HG03575 (cell line): ENCODE measurements around the gene TLK2.

Experiments used
- ATAC-seq: cut with Tn5 transposase; IDR thresholded peaks from one replicate; pipeline ENCODE4 v1.9.1; 2021; ENCODE audit not compliant: unreplicated experiment, insufficient number of reproducible peaks, low FRiP score; ENCODE audit errors: extremely low read depth

The TLK2 gene

DNA sequence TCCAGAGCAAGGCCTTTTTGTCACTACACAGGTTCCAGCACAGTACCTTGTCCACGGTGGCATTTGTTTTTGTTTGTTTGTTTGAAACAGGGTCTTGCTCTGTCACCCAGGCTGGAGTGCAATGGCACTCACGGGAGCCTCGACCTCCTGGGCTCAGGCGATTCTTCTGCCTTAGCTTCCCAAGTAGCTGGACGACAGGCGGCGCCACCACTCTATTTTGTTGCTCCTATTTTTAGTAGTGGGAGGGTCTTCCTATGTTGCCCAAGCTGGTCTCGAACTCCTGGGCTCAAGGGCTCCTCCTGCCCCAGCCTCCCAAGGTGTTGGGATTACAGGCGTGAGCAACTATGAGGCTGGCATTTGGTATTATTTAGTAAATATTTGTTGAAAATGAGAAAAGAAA, 159.2 kb downstream of the TLK2 start:
- no peak for ATAC-seq

DNA sequence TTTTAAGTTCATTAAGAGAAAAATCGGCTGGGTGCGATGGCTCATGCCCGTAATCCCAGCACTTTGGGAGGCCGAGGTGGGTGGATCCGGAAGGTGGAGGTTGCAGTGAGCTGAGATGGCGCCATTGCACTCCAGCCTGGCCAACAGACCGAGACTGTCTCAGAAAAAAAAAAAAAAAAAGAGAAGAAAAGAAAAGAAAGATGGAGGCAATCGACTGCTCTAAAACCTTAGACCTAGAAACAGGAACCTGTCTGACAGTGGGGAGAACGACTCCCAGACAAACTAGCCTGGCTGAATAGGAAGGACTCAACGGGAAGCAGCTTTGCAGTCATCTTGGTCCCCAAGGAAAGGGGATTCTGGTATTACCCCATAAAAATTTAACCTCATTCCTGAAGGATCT, 162.5 kb downstream of the TLK2 start:
- no peak for ATAC-seq

DNA sequence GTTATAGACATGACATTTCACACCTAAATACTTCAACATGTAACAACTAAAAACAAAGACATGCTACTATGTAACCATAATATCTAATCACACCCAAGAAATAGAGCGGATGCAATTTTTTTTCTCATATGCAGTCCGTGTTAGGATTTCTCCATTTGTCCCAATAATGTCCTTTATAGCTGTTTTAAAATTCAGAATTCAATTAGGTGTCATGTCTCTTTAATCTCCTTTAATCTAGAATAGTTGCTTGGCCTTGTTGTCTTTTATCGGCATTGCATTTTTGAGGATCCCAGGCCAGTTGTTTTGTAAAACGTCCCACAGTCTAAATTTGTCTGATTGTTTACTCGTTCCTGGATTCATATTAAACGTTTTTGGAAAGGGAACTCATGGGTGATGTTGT, 163.3 kb downstream of the TLK2 start:
- no peak for ATAC-seq

DNA sequence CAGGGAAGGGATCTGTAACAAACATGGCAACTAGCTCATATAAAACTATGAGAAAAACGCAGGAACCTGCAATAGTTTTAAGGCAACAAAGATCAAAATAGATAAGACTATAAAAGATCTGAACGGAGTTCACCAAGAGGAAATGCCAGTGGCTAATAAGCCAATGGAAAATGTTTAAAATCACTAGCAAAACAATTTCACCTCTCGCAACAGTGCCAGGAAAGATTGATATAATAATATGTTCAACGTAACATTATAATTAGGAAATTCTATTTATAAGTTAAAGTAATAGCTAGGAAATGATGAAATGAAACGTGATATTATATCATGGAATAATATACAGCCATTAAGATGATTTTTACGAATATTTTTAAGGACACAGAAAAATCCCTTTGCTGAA, 164.9 kb downstream of the TLK2 start:
- no peak for ATAC-seq

DNA sequence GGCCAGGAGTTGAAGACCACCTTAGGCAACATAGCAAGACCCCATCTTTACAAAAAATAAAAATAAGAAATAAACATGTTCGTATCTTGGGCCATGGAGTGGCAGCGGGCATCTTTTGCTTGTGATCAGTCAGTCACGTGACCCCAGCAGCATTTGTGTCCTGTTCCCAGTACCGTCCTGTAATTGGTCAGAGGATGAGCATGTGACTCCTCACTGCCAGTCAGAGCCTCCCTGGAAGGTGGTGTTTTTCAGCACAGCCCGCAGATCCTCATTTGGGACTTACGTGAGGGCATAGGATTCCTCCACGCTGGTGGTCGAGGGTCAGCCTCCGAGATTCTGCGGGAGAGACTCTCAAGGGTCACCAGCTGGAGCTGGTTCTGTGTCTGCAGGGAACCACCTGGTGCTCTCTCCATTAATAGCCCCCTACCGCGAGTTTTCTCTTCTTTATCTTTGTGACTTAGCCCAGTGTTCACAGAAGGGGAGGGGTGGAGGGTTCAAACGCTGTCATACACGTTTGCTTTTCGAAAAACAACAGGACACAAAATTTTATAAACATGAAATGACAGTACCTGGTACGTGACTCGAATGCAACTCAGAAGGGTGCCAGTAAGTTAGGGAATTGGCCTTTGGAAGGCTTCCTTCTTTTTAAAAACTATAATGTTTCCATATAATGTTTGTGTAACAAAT, 166.0 kb downstream of the TLK2 start:
- ATAC-seq: no peak

DNA sequence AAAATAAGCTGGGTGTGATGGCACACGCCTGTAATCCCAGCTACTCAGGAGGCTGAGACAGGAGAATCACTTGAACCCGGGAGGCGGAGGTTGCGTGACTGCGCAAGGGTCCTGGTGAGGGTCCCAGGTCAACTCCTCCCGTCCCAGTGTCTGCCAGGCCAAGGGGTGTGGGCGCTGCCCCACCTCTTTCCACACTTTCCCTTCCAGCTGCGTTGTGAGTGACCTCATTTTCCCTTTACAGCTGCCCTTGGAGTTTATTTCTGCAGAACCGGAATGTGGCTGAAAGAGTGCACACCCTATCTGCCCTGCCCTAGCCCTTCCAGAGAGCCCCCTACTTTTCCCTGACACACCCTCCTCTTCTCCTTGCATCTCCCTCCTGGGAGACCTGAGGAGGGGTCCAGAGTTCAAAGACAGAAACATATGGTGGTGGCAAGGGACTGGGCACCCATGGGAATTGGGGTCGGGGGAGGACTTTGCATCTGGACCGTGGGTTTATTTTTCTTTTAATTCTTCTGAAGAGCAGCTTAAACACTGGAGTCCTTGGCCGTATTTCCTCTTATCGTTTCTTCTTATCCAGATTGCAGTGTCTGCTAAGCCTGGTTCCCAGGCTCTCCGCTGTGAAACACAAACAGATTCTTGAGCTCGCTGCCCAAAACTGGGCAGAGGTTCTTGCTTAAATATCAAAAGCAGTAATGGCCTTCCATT, 169.8 kb downstream of the TLK2 start:
- ATAC-seq: no peak

DNA sequence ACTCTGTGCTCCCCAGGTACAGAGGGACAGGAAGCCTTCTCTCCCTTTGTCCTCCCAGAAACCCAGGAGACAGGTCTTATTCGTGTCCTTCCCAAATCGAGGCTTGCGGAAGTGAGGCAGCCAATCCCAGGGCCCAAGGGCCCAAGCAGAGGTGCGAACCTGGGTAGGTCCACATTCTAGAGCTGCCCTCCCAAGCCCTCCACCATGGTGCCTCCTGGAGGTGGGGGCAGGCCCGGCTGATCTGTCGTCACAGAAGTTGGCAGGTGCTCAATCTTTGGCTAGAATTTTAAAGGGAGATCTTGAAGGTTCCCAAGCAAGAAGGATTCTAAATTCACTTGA, 170.3 kb downstream of the TLK2 start:
- no peak for ATAC-seq

DNA sequence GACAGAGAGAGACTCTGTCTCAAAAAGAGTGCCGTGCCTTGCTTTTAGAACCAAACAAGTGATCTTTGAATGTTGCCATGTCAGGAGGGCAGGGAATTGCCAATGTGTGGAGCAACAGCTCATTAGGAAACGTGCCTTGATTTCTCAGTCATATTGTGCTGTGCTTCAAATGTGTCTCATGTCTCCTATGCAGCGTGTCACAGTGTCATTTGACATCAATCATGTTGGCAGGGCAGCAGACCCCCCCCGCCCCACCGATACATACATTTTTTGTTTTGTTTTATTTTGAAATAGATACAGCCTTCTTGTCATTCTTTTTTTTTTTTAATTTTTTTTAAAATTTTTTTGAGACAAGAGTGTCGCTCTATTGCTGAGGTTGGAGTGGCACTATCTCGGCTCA, 170.9 kb downstream of the TLK2 start:
- no peak for ATAC-seq

DNA sequence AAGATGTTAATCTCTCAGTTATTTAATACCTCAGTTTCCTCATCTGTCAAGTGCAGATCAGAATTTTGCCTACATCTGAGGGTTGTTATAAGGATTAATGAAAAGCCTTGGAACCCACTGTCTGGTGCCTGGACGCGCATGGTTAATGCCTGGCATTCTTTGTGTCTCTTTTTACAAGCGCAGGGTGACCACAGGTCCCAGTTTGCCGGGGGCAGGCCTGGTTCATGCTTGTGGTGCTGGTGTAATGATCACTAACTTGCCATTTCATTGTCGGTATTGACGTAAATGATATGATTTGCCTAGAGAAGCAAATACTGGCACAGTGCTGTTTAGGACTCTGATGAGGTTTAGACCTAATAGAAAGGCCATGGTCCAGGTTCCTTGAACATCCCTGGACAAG, 172.0 kb downstream of the TLK2 start:
- no peak for ATAC-seq

DNA sequence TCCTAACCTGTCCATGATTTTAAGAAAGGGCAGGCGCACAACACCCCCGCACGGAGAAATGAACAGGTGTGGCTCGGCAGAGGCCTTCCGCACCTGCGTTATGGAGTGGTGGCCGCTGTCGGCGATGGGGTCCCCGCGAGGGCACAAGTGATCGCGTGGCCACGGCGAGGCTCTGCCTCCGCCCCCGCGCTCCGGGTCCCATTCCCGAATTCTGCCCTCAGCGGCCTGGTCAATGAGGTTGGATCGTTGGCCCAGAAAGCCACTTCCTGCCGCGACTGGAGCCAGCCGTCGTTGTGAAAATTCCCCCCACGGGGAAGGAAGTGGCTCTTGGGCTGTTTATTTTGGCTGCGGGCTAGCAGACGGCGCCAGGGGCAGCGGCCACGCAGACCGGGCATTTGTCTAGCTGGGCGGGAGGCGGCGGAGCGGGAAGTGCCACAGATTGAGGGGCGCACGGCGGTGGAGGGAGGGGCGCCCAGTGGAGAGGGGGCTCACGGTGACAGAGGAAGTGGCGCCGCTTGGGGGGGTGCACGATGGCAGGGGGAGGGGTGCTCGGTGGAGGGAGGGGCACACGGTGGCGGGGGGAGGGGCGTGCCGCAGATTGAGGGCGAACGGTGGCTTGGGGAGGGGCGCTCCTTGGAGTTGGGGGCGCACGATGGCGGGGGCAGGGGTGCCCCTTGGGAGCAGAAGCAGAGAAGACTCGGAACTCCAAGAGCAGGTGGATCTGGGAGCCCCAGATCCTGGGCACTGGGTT, 173.8 kb downstream of the TLK2 start:
- ATAC-seq: no peak

DNA sequence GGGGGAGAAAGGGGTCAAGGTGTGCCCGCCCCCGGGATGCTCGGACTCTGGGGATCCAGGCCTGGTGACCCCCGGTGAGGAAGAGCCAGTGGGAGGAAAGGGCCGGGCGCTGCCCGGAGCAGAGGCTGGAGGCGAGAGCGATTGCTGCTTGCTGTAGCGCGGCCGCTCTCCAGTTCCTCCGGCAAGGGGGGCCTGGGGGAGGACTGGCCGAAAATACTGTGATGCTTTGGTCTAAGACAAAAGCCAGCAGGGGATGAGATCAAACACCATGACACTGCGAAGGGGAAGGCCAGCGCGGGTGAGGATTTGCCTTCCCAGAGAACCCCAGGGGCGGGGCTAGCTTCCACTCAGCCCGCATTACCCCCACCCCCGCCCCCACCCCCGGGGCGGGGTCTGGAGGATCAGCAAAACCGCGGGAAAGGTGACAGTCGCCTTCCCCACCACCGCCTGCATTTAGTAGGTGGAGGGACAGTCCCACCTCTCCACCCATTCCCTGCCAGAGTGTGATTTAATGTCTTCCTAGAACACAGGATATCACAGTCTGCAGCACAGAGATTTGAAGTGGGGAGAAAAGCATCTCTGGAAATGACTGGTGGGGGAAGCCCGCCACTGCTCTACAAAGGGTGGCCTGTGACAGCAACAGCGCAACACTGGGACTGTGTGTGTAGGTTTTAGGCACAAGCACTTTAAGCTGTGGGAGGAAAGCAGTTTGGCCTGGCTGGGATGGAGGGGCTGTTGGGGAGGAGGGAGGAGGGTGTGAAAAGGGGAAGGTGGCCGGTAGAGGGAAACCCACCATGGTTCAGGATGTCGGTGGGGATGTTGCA, 174.6 kb downstream of the TLK2 start:
- peak; percentile 82 for ATAC-seq

DNA sequence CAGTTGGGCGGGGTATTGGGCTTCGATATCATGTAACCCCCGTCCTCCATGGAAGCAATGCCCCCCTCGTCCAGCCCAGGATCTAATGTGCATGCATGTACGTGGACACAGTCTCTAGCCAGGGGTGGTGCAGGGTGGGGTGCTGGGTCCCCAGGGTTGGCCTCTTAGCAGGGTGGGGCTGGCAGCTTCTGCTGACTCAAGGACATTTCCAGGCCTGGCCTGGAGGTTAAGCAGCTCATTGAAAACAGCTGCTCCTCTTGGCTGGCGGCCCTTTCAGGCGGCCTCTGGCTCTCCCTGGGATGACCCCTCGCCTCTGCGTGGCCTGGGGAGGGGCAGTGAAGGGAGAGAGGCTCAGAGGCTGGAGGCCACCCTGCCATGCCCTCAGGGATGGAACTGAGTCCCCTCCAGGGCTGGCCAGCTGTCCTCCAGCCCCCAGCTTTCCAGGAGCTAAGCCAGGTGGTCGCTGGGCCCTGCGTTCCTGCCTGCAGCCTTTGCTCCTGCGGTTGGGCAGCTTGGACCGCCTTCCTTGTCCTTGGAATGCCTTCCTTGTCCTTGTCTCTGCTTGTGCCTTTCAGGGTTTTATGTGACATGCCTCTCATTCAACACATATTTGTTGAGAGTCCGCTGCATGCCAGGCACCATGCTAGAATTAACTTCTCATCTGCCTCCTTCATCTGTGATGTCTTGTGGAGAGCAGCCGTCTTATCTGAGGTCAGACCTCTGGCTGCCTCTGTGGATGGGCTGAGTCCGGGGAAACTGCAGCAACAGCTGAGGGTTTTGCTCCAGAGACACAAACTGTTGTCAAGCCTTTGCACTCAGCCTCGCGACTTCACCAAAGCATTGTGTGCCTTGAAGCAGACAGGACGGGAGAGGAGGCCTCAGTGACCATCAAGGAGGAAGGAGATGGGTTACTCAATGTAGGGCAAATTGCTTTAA, 175.5 kb downstream of the TLK2 start:
- no peak for ATAC-seq

DNA sequence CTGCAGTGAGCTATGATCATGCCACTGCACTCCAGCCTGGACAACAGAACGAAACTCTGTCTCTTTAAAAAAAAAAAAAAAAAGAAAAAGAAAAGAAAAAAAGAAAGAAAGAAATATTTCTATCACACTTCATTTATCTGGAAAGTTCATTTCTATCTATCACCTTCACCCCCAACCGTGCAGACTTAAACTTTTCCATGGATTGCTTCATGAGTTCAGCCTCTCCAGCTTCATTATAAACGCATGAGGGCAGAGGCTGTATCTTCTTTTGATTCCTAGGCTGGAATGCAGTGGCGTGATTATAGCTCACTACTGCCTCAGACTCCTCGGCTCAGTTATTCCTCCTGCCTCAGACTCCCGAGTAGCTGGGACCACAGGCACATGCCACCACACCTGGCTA, 177.0 kb downstream of the TLK2 start:
- ATAC-seq: no peak

DNA sequence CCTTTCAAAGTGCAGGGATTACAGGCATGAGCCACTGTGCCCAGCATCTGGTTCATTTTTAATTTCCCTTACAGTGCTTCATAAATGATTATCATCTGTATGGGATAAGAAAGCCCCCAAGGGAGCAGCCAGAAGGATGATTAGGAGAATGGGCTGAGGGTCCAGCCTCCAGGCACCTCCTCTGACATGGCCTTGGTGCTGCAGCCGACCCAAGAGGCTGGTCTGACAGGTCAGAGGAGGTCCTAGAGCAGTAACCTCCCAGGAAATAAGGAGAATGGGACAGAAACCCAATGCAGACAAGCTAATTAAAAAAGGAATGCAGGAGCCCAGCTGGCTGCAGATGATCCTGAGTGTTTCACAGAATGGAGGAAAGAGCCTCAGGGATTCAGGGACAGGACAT, 177.8 kb downstream of the TLK2 start:
- no peak for ATAC-seq

DNA sequence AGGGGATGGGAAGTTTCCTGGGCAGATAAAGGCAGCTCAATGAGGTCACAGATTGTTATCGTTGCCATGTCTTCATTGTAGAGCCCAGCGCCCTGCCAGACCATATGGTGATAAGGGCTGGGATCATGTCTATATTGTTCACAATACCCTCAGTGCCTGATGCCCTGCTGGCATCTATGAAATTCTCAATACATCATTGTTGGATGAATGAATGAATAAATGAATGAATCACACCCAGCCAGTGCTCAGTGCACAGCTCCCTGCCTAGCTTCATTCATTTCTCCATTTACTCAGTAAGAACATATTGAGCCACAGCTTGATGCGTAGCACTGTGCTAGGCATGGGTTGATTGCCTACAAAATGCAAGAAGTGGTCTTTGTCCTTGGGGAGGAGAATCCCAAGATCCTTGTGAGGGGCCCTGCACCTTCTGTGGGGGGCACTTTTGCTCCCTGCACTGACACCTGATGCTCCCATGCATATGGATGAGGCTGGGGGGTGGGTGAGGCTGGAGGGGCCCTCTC, 178.6 kb downstream of the TLK2 start:
- no peak for ATAC-seq

DNA sequence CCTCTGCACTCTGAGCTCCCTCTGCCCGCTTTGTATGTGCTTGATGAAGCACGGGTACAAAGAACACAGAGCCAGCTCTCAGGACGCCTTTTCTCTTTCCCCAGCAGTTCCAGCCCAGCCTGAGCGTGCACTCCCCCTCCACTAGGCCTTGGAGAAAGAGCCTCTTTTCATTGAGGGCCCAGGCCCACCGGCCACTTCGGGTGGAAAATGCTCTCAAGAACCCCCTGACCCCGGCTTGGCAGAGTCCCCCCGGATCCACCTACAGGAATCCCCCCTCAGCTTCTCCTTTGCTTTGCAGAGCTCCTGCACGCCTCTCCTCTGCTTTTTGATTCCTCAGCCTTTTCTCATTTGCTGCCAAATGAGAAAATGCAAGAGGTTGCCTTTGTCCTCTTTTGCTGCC, 179.1 kb downstream of the TLK2 start:
- no peak for ATAC-seq

DNA sequence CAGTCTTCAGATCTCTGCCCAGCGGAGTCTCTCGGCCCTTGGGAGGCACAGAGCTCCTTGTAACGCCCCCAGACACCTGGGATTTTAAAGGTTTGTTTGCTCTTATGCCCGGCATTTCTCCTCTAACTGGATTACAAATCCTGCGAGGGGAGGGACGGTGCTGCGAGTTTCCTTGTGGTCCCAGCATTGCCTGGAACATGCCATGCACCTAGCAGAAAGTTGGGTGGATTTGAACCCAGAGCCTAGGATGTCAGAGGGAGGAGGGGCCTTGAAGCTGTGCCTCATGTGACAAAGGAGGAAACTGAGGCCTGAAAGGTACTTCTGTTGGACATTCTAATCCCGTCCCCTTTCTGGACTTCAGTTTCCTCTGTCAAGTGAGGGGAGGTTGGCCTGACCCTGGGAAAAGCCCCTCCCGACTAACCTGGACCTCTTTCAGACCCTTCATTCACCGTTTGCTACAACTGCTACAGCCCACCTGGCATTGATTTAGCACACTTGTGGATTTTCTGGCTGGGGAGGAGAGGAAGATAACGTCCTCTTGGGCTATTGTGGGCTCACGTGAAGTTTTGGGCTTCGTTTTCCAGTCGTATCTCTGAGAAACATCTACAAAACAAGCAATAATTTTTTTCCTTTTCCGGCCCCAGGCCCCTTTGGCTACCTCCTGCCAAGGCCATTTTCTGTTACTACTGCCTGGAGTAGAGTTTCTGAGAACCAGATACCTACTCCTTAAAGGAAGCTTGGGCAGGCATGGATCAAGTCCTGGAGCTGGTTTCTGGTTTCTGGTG, 179.7 kb downstream of the TLK2 start:
- ATAC-seq: no peak
